Gastrocnemius medialis (tissue), 4 donors: ENCODE measurements around the gene RPL12. TPM values are rescaled to one million over a fixed set of nuclear protein-coding genes. Genes with fewer than 3 reads are reported as not detected.

ENCODE experiments used
- ATAC-seq, 2 donors: fragments of 150-250 bp; one replicate each; pipeline ENCODE4 v1.9.1; 2016
- DNase-seq, 2 donors: peaks; one replicate each; pipeline ENCODE4 v3.0.0-alpha.2; 2019
- H3K27ac ChIP-seq, 4 donors: fragments of 200-600 bp; sonication (generic); 1 replicate in 1 of 4; 2 replicates in 3 of 4; pipeline ENCODE4 v1.5.1; 2016 to 2018; ENCODE audit warnings: mild to moderate bottlenecking in 2 of 4, moderate library complexity in 1 of 4
- H3K27me3 ChIP-seq, 3 donors: fragments of 200-600 bp; sonication (generic) in 2 of 3; 1 replicate in 1 of 3; 2 replicates in 2 of 3; pipeline versions ENCODE4 v1.5.1 to v1.6.0; 2016 to 2019; ENCODE audit warnings: mild to moderate bottlenecking in 1 of 3, moderate library complexity in 1 of 3
- H3K36me3 ChIP-seq, 2 donors: fragments of 200-600 bp; sonication (generic) in 1 of 2; one replicate each; pipeline ENCODE4 v1.5.1; 2017 to 2018
- H3K4me1 ChIP-seq, 2 donors: fragments of 200-600 bp; sonication (generic) in 1 of 2; one replicate each; pipeline ENCODE4 v1.5.1; 2016 to 2017; ENCODE audit warnings: mild to moderate bottlenecking in 2 of 2
- H3K4me3 ChIP-seq, 4 donors: fragments of 200-600 bp; sonication (generic) in 3 of 4; 1 replicate in 1 of 4; 2 replicates in 3 of 4; pipeline ENCODE4 v1.5.1; 2016 to 2019; ENCODE audit warnings: mild to moderate bottlenecking in 2 of 4
- H3K9me3 ChIP-seq, 3 donors: fragments of 200-600 bp; sonication (generic) in 2 of 3; 1 replicate in 1 of 3; 2 replicates in 2 of 3; pipeline ENCODE4 v1.5.1; 2016 to 2019
- CTCF ChIP-seq, 5 experiments: fragments of 450-650 bp in 3 of 5; fragments of 200-600 bp in 2 of 5; sonication (generic) in 2 of 5; IDR thresholded peaks in 4 of 5; conservative IDR thresholded peaks in 1 of 5; 1 replicate in 4 of 5; 2 replicates in 1 of 5; pipeline ENCODE4 v1.5.1; 2016 to 2019; ENCODE audit warnings: antibody characterized with exemption in 5 of 5, mild to moderate bottlenecking in 3 of 5, moderate library complexity in 3 of 5
- POLR2A ChIP-seq, 2 donors: fragments of 450-650 bp; IDR thresholded peaks; one replicate each; pipeline ENCODE4 v1.6.1; 2017; ENCODE audit warnings: antibody characterized with exemption in 2 of 2, mild to moderate bottlenecking in 2 of 2, moderate library complexity in 2 of 2
- in situ Hi-C, 4 donors: fragments of 200-750 bp; cut with MboI; loops; one replicate each; pipeline versions ENCODE4 v1.15.0 to v1.8.0; 2017; ENCODE audit warnings: low sequenced_read_pairs in 4 of 4
- intact Hi-C: fragments of 100-400 bp; cut with DNase I; formaldehyde crosslinking; loops from one replicate; pipeline ENCODE4 v1.15.1; 2023; ENCODE audit warnings: low total_unique reads
- total RNA-seq, 4 donors: library from RNA; depleted of rRNA; stranded (reverse); fragments of >200 nt; gene quantifications; one replicate each; pipeline versions ENCODE4 v1.1.0 to v1.2.3, GENCODE V29; 2016

The RPL12 gene
- total RNA-seq, 4 donors from 2014 or later = 1,654 to 2,251 (median 1,749) TPM

- H3K4me3 ChIP-seq = no peak overlapping the region
- no peaks in the 10 kb centered on the region for H3K4me1 ChIP-seq
- no peak overlapping the region for H3K27ac ChIP-seq
- no peak for DNase-seq
- intact Hi-C loops = no loop called here
- ATAC-seq = no peak
- in situ Hi-C loops = no loop called here
- peaks cover 3 to 60% of the 10 kb centered on the region in 2 donors for H3K36me3 ChIP-seq
- TF ChIP-seq POLR2A (IDR thresholded peaks at IDR 0.05) = no peak
- no peak for TF ChIP-seq CTCF (IDR thresholded peaks at IDR 0.05 in 4 of 5, conservative IDR thresholded peaks at IDR 0.05 in 1 of 5)
- no peaks in the 10 kb centered on the region for H3K9me3 ChIP-seq
- H3K27me3 ChIP-seq = no peaks in the 10 kb centered on the region
Observed at GRCh38 chr9:127479507-127480081, 28.4 kb upstream of the RPL12 start.

- H3K27me3 ChIP-seq = no peaks in the 10 kb centered on the region
- no peak overlapping the region for H3K27ac ChIP-seq
- H3K9me3 ChIP-seq = no peaks in the 10 kb centered on the region
- no peak for DNase-seq
- intact Hi-C loops = no loop called here
- TF ChIP-seq CTCF (IDR thresholded peaks at IDR 0.05 in 4 of 5, conservative IDR thresholded peaks at IDR 0.05 in 1 of 5) (no peak), POLR2A (IDR thresholded peaks at IDR 0.05) (no peak)
- no peak overlapping the region for H3K4me3 ChIP-seq
- ATAC-seq = no peak
- H3K36me3 ChIP-seq = peaks cover 3 to 44% of the 10 kb centered on the region in 2 donors
- H3K4me1 ChIP-seq = no peaks in the 10 kb centered on the region
- in situ Hi-C loops = no loop called here
Observed at GRCh38 chr9:127474592-127474991, 23.4 kb upstream of the RPL12 start.

GRCh38 chr9:127473932-127474331 lies 22.7 kb upstream of the RPL12 start:
- ATAC-seq (no peak), DNase-seq (no peak)
- in situ Hi-C loops = no loop called here
- no peaks in the 10 kb centered on the region for H3K27me3 ChIP-seq
- TF ChIP-seq POLR2A (IDR thresholded peaks at IDR 0.05) (no peak), CTCF (IDR thresholded peaks at IDR 0.05 in 4 of 5, conservative IDR thresholded peaks at IDR 0.05 in 1 of 5) (no peak)
- intact Hi-C loops = no loop called here
- no peak overlapping the region for H3K4me3 ChIP-seq
- H3K36me3 ChIP-seq = peaks cover 1 to 42% of the 10 kb centered on the region in 2 donors
- no peaks in the 10 kb centered on the region for H3K9me3 ChIP-seq
- no peak overlapping the region for H3K27ac ChIP-seq
- no peaks in the 10 kb centered on the region for H3K4me1 ChIP-seq

- DNase-seq (no peak), ATAC-seq (no peak)
- intact Hi-C loops = no loop called here
- TF ChIP-seq CTCF (IDR thresholded peaks at IDR 0.05 in 4 of 5, conservative IDR thresholded peaks at IDR 0.05 in 1 of 5) (no peak), POLR2A (IDR thresholded peaks at IDR 0.05) (no peak)
- no peaks in the 10 kb centered on the region for H3K4me1 ChIP-seq
- H3K9me3 ChIP-seq = no peaks in the 10 kb centered on the region
- H3K27ac ChIP-seq = no peak overlapping the region
- H3K36me3 ChIP-seq = peaks cover 0 to 42% of the 10 kb centered on the region in 2 donors
- H3K27me3 ChIP-seq = no peaks in the 10 kb centered on the region
- in situ Hi-C loops = no loop called here
- no peak overlapping the region for H3K4me3 ChIP-seq
Observed at GRCh38 chr9:127473501-127473900, 22.3 kb upstream of the RPL12 start.

GRCh38 chr9:127470662-127471061 lies 19.5 kb upstream of the RPL12 start:
- in situ Hi-C loops = no loop called here
- Histone ChIP-seq H3K4me1 (no peaks in the 10 kb centered on the region), H3K27me3 (no peaks in the 10 kb centered on the region), H3K4me3 (no peak overlapping the region), H3K27ac (no peak overlapping the region), H3K36me3 (peaks cover 0 to 54% of the 10 kb centered on the region in 2 donors), H3K9me3 (no peaks in the 10 kb centered on the region)
- ATAC-seq (no peak), DNase-seq (no peak)
- no peak for TF ChIP-seq CTCF (IDR thresholded peaks at IDR 0.05 in 4 of 5, conservative IDR thresholded peaks at IDR 0.05 in 1 of 5)
- TF ChIP-seq POLR2A (IDR thresholded peaks at IDR 0.05) = no peak
- intact Hi-C loops = no loop called here
